HFF-Myc (cell line): ENCODE data around the gene RPAP3.

Experiments used
- DNase-seq: peaks from one replicate; pipeline ENCODE4 v3.0.0-alpha.2; 2011; ENCODE audit warnings: low read depth; ENCODE audit errors: extremely low read depth
- H3K4me3 ChIP-seq: replicated peaks from 2 replicates; pipeline ENCODE4 v1.5.1; 2011; ENCODE audit warnings: low read depth, mild to moderate bottlenecking, control low read depth, low read length
- TF ChIP-seq, protein P1 (sequence below): IDR thresholded peaks from 2 replicates; pipeline ENCODE4 v1.5.1; 2012; ENCODE audit warnings: mild to moderate bottlenecking, low read depth, low read length, control low read depth; ENCODE audit errors: missing control alignments

Gene RPAP3

DNA sequence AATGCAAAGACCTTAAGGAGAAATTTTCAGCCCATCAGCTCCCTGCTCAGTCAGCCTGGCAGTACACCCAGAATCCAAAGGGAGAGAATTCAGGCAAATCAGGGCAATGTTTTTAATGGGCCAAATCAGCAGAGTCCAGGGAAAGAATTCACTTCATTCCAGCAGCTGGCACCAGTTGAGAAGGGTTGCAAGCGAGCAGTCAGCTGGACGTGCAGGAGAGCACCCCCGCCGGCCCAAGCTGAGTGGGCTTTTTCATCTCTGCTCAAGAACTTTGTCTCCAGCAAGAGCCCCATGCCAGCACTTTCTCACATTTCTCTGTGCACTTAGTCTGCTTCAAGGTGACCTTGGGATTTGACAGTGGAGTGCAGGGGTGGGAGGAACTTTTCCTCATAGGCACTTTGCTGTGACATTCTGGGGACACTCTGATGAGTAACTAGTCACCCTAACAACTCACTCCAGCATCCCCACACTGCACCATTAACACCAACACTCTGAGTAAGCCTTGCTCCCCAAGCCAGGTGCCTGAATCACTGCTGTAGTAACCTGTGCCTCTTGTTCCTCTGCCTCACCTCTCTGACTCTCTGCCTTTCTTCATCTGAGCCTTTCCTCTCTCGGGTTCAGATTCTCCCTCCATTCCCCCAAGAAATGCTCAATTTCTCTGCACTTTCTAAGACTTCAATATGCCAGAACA, 17.3 kb upstream of the RPAP3 start:
- no peak overlapping the region for H3K4me3 ChIP-seq
- DNase-seq, result no peak
- TF ChIP-seq, protein P1, sequence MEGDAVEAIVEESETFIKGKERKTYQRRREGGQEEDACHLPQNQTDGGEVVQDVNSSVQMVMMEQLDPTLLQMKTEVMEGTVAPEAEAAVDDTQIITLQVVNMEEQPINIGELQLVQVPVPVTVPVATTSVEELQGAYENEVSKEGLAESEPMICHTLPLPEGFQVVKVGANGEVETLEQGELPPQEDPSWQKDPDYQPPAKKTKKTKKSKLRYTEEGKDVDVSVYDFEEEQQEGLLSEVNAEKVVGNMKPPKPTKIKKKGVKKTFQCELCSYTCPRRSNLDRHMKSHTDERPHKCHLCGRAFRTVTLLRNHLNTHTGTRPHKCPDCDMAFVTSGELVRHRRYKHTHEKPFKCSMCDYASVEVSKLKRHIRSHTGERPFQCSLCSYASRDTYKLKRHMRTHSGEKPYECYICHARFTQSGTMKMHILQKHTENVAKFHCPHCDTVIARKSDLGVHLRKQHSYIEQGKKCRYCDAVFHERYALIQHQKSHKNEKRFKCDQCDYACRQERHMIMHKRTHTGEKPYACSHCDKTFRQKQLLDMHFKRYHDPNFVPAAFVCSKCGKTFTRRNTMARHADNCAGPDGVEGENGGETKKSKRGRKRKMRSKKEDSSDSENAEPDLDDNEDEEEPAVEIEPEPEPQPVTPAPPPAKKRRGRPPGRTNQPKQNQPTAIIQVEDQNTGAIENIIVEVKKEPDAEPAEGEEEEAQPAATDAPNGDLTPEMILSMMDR, result no peak

DNA sequence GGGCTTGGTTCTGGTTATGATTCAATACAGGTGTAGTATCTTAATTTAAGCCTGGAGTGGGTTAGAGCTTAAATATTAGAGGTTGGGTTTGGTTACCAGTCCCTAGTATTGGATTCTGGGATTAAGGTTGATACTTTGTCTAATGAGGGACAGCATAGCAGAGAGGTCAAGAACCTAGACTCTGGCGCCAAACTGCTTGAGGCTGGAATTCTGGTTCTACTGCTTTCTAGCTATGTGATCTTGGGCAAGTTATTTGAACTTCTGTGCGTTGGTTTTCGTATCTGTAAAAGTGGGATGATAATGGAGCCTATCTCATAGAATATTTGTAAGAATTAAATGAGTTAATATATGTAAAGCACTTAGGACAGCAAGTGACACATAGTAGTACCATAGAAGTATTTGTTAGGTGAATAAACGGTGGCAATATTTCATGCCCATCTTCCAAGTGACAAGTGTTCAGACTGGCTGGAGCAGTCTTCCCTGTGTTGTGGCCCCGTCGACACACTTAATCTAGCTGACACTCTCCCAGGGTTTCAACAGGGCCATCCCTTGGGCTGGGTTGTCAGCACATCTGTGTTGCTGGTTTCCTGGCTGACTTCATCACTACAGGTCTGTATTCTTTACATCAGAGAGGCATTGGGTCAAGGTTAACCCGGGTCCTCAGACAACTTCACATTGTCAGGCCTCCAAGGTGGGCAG, 16.5 kb upstream of the RPAP3 start:
- TF ChIP-seq, protein P1, result no peak
- no peak for DNase-seq
- no peak overlapping the region for H3K4me3 ChIP-seq

DNA sequence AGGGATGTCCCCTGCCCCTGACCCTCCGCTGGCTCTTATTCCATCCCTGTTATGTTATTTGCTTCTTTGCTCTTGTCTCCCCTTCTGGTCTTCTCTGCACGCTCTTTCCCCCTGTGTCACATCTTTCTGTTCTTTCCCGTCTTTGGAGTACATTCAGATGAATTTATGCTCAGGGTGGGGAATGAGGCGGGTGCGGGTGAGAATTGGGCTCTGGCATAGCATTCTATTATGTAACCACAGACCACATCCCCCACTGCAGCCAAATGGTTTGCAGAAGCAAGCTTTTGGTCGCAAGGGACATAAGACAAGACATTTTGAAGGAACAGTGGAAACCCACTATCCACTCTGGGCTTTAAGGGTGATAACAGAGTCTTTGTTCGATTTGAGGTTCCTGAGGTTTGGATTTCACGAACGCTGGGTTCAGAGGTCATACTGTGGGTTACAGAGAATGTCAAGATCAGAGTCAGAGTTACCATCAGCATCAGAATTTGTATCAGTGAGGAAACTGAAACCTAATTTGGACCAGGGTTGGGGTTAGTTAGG, 15.7 kb upstream of the RPAP3 start:
- DNase-seq, result no peak
- no peak overlapping the region for H3K4me3 ChIP-seq
- TF ChIP-seq, protein P1, result no peak

DNA sequence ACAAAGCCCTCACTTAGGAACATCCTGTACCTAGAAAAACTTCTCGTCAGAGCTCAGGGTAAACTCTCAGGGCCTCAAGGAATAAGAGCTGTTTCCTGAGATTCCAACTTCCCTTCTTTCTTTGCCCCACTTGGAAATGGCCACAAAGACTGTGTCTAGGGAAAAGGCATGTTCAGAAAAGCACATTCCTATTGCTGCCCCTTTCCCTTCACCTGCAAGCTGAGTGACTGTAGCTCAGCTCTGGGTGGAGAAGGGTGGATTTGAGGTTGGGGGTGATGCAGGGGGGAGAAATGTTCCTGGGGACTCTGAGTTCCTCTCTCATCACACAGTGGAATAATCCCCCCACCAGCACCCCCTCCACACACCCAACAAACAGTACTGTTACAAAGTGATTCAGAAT, 12.7 kb upstream of the RPAP3 start:
- DNase-seq, result no peak
- no peak overlapping the region for H3K4me3 ChIP-seq
- TF ChIP-seq, protein P1, result no peak

DNA sequence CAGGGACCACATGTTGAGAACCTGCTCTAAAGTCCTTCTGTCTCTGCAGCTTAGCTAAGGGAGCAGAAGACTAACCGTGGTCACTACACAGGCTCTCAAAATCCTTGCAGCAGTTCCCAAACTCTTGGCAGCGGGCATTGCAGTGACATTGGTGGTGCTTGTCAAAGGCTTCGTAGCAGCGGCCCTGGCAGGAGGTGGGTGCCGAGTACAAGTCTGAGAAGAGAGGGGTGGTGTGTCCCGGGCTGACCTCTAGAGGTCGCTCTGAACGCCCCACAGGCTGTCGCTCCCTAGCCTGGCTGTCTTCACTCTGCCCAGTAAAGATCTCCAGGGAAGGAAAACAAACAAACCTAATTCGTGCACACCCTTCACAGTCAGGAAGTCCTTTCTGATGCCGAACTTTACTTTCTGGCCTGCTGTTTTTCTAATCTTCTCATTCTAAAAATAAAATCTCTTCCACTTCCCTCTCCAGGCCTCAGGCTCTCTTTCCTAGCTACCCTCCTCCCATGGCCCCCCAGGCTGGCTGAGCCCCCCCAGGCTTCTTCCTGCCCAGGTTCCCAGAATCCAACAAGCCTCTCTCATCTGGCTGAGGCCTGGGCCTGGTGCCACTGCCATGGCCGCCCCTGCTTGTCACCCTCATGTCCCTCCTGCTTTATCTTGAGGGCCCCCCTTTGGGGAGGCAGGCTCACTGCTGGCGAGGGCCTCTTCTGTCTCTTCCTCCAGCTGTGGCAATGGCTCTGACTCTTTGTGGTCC, 11.8 kb upstream of the RPAP3 start:
- H3K4me3 ChIP-seq, result no peak overlapping the region
- TF ChIP-seq, protein P1, result peak; percentile 89
- peak; percentile 51 for DNase-seq

DNA sequence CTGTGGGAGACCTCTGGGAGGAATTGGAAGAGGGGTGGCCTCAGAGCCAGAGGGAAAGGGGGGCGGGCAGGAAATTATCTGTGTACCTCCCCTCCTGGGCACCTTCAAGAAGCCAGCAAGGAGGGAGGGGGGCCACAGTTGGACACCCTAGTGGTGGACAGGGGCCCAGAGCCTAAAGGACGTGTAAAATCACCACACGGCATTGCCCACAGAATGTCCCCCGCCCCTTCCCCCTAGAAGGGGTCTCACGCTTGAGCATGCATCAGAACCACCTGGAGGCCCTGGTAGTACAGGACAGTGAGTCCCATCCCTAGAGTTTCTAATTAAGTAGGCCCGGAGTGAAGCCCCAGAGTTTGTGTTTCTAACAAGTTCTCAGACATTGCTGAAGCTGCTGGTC, 11.2 kb upstream of the RPAP3 start:
- no peak for DNase-seq
- TF ChIP-seq, protein P1, result no peak
- H3K4me3 ChIP-seq, result no peak overlapping the region
